HG02798 (cell line): ENCODE measurements around the gene LGR6.
"Not testable (repeated sequence)": the region's sequence is repeated elsewhere in the genome, so short reads cannot be mapped to it uniquely, and the experiment has no call there.

Experiments used
- ATAC-seq: cut with Tn5 transposase; IDR thresholded peaks from one replicate; pipeline ENCODE4 v1.9.1; 2021; ENCODE audit warnings: mild to moderate bottlenecking; ENCODE audit not compliant: unreplicated experiment, poor library complexity

LGR6 gene

DNA sequence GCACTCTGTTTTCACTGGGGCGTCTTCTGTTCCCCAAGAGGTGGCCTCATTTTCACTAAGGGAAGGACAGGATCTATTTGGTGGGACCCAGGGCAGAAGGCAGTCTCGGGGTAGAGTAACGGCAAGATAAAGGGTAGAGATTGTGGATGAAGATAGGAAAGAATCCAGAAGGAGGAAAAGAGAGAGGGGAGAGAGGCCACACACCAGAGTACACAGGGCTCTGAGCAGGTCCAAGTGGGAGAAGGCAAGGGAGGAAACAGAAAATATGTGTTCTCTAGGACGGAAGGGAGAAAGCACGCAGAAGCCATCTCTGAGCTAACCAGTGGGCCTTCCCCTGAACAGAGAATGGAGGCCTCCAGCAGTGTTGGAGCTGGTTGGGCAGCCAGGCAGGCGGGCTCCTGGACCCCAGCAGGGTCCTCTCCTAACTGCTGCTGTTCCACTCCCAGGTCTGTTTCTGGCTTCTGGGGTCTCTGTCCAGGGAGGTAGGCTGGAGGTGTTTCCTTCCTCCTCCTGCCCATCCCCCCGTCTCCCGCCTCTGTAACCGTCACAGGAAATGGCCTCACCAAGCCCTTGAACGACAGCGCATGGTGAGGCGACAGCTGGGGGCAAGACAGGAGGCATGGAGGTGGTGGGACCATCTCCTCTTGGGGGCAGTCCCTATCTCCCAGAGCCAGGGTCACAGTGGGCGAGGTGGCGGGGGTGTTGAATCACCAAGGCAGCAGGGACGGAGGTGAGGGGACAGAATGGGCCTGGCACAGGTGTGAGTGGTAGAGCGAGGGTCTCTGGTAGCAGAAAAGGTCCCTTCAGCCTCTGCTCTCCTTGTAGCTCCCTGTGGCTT lies 33.8 kb upstream of the LGR6 start:
- no peak for ATAC-seq

DNA sequence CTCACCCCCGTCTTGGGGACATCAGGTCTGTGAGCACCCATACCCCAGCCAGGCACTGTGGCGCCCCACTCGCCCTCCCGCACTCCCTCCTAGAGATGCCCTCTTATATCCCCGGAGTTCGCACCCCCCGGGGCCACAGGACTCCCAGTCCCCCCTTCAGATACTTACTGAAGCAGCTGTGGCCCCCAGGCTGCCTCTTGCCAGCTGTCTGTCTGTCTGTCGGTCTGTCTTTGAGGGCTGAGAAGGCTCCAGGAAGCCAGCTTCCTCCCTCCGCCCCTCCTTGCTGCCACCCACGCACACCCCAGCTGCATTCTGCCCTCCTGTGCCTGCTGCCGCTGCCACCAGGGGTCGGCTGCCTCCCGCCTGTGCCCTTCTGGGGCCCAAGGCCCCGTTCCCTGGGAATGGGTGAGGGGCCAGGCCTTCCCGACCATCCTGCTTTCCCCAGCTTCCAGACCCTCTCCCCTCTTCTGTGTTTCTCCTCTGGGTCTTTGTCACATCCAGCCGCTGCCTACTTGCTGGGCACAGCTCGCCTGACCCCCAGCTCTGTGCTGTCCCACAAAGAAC lies 33.1 kb upstream of the LGR6 start, which contains the start of gene PTPN7:
PTPN7 (minus strand) TSS at position 226 of the 564 bp plus-strand sequence. CDS start 1,200 bp downstream, outside the sequence.
- ATAC-seq, result peak; percentile 54

DNA sequence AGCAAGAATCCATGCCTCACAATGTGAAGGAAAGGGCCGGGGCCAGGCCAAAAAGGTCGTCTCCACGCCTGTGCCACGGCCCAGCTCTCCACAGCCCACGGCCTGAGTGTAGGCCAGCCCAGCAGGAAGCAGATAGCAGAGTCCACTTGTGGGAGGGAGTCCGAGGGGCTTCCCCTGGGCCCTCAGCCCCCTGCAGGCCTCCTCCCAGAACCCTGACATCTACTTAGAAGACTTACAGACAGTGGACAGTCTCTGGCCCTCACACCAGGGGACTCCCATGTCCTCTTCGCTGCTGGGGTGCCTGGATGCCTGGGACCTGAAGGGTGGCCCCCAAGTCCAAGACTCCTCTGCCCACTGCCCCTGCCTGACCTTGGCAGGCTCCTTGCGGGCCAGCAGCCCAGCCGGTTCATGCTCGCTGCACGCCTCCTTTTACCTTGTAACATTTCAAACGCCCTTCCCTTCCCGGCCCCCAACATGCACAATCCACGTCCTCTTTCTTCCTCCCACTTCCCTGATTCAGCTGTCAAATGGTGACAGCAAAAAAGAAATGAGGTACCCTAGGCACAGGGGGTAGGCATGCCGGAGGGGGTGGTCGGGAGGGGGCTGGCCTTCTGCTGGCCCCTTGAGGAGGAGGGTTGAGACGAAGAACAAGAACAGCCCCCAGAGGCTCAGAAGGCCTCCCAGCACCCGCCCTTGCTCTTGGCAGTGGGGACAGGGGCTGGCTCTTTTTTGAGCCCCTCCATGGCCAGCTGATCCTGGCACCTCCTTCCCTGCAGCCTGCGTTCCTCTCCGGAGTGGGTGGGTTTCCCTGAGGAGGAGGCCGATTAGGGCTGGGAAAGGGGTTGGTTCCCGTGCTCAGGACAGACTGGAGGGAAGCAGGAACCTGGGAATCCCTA lies 32.2 kb upstream of the LGR6 start:
- ATAC-seq, result no peak

DNA sequence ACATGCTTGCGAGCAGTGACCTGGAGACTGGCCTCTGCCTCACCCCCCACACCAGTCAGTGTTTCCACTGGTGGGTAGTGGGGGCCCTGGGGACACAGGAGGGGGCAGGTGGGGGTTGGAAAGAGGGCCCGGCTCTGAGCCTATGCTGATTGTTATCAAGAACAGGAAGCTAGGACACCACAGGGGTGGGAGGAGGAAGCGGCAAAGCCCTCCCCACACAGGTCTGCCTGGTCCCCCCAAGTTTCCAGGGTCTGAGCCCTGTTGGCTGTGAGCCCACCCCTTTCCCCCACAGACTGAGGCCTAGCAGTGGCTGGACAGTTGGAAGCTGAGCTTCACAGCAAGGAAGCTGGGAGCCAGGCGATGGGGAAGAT lies 31.6 kb upstream of the LGR6 start:
- no peak for ATAC-seq

DNA sequence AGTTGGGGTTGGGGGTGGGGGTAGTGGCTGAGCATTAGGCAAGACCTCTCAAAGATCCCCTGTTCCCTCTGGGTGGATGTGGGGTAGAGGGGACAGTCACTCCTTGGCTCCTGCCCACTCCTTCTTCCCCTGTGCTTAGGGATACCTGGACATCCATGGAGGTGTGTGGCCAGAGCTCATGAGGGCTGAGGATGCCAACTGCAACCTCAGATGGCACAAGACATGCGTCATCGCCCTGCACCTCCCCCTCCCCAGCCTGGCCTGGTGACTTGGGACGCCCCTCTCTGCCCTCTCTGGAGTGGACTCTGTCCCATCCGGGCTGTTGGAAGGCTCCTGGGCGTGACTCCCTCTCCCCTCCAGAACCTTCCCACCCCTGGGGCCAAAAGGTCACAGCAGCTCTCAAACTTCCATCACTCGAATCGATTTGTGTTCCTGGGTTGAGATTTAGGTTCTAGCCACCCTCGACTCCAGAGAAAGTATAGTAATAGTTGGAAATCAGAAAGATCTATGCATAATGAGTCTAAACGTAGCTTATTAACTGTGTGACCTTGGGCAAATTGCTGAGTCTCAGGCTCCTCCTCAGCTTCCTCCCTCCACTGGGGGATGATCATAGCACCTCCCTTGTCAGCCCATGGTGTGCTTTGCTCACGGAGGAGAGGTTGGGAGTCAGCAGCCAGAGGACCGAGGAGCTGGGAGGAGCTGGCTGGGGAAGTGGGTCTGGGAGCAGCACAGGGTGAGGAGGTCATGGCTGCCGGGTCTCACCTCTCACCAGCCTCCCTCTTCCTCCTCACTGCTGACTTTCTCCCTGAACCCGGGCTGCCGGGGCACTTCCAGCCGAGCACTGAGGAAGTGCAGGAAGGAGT lies 30.9 kb upstream of the LGR6 start:
- no peak for ATAC-seq

DNA sequence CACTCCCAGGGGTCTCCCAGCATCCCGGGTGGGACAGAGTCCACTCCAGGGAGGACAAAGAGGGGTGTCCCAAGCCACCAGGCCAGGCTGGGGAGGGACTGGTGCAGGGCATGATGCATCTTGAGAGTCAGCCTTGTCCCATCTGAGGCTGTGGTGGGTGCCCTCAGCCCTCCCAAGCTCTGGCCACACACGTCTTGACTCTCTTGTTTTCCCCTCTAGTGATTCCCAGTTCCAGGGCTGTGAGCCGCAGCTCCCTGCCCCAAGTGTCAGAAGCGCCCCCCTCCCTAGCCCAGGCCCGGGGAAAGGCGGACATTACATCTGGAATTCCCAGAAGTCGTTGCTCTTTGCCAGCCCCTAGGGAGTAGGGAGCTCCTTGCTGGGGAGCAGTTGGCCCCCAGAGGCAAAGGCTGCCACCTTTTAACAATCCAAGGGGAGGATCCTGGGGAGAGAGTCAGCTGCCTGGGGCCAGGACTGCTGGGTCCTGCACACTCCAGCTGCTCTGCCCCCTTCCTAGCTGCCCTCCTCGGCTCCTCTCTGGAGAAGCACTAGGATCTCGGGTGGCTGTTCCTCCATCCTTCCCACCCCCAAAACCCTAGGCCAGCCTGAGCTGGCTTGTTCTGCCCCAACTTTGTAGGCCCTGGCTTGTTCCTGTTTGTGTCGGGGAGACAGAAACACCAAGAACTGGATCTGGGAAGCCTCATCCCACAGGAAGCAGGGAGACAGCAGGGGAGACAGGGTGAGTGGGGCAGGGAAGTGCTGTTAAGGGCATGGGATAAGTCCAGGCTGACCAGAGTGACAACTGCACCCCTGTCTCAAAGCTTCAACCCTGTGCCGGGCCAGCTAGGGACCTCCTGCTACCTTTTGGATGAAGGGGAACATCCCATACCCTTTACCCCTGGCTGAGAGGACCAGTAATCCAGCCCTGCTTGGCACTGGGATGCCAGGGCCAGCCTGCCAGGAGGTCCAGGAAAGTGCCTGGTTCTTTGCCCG lies 30.0 kb upstream of the LGR6 start:
- no peak for ATAC-seq

DNA sequence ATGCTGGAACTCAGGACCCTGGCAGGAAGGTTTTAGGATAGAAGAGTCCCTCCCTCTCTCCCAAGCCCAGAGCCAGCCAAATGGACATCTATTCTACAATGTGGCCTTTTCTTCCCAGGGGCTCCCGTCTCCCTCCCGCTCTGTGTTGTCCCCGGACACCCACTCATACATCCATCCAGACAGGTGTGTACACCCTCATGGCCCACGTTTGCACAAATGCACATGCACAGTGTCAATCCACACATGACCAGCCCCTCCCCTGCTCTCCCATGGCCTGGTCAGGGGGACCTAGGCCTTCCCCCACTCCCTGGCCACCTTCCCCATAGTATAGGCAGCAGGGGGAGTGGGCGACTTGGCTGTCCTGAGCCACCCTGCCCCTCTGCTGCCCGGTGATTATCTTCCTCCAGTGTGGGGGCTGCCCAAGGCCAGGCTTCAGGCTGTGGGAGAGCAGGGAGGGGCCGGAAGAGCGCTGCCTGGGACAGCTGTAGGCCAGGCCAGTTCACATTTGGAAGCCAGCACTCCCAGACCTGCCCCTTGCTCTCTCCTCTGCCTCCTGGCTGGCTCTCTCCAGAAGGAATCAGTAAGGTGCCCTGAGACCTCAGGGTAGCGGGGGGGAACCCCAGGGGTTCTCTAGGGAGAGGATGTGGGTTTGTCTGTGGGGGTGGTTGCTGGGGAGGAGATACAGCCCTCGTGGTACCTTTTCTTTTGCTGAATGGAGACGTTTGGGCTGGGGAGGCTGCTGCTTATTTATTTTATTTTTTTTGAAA lies 29.1 kb upstream of the LGR6 start:
- peak; percentile 54 for ATAC-seq

DNA sequence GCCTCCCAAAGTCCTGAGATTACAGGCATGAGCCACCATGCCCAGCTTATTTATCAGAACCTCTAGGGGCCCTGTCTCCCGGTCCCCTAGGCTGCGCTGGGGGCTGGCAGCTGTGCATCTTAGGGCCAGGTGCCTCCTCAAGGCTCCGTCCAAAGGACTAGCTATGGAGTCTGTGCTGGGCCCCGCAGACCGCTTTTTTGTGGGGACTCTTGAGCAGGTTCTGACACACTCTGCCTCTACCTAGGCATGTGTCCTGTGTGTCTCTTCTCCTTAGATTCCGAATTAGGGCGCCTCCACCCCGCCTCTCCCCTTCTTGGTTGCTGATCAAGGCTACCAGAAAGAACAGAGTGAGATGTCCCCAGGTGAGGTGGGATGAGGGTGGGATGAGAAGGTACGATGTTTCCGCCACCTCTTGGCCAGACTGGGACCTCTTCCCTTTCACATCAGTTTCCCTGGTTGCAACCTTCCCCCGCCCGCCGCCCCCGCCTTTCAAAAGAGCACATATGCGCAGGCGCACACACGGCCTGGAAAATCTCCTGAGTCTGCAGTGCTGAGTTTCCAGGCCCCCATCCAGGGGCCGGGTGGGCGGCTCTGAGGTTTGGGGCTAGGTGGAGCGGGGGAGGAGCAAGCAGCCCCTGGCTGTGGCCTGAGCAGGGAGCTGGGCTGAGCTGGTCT lies 28.2 kb upstream of the LGR6 start:
- no peak for ATAC-seq

DNA sequence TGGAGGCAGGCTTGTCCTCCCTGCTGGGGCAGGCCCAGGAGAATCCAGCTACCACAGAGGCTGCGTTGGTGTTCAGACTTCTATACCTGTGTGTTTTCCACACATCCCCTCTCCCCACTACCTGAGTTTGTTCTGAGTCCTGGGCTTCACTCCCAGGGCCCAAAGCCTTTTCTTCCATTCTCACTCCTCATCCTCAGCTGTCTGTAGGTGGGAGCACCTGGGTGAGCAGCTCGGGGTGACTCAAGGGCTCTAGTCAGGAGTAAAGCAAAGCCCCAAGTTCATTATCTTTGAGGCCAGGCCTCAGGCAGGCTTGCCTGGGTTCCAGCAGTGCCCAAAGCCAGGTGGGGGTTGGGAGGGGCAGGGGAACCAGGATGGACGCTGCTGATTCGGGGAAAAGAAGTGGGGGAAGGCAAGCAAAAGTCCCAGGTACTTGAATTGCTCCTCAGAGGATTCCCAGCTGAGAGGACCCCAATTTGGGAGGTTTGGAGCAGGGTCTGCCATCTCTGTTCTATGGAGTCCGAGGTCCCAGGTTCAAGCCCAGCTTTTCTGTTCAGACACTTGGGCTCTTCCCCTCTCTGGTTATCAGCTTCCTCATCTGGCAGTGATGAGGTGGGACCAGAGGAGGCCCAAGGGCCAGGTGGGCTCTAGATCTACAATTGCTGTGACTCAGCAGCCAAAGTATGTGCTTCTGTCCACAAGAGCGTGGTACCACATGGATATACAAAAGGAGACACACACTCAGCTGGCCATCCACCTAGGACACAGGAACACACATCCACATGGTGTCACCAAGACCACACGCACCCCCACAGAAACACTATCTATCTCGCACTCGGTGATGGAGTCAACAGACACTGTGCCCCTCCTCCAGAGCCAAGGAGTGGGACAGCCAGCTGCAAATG lies 27.4 kb upstream of the LGR6 start:
- no peak for ATAC-seq

DNA sequence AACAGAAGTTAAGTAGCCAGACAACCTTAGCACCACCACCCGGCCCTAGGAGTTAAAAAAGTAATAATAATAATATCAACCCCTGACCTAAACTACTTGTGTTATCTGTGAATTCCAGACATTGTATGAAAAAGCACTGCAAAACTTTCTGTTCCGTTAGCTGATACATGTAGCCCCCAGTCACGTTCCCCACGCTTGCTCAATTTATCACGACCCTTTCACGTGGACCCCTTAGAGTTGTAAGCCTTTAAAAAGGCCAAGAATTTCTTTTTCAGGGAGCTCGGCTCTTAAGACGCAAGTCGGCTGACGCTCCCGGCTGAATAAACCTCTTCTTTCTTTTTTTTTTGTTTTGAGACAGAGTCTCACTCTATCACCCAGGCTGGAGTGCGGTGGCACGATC lies 26.5 kb upstream of the LGR6 start:
- not testable (repeated sequence) for ATAC-seq

DNA sequence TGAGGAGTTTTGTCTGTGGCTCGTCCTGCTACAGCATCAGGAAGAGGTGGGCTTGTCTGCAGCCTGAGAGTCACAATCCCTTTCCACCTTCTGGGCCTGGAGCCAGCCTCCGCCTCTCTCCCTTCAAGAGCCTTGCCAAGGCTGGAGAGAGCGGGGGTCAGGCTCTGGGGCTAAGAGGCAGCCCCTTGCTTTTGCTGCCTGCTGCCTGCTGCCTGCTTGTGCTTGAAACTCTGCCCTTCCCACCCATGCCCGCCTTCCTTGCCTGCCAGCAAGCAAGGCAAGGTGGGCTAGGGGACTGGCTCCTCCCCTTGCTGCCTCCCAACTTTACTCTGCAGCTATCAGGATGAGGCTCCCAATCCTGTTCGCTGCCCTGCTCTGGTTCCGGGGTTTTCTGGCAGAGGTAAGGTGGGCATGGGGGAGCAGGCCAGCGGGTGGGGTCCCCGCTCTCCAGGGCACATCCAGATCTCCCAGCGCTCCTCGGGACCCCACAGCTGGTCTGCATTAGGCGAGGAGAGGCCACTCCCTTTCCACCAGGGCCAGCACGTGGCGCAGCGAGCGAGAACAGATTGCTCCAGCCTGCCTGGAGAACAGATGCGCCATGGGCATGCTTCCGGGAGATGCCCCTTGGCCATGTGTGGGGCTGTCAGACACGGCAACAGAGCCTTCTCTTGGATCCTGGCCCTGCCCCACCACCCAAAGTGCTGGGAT lies 25.7 kb upstream of the LGR6 start:
- no peak for ATAC-seq

DNA sequence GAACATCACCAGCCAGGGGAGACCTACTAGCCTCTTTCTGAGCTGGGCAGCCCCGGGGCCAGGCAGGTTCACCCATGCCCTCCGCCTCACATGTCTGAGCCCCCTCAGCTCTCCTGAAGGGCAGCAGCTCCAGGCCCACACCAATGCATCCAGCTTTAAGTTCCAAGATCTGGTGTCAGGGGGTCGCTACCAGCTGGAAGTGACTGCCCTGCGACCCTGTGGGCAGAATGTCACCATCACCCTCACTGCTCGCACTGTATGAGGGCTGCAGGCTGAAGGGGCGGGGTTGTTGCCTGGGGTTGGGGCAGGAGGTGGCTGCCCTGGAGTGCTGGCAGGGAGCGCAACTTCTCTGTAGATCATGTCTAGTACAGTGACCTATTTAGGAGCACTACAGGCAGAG lies 24.7 kb upstream of the LGR6 start:
- ATAC-seq, result no peak

DNA sequence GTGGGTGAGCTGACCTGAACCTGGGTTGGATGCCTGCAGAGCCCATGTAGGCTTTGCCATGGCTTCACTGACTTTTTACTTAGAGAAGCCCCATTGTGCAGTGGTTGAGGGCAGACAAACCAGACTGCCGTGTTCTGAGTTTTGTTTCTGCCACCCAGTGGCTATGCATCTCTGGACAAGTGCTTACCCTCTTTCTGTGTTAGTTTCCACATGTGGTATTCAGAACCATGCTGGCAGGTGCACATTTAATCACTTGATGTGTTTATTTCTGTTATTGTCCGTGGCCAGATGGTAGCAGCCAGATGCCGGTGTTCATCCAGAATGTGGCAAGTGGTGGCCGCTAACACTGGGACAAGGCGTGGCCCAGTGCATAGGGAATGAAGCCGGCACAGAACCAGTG lies 22.9 kb upstream of the LGR6 start:
- no peak for ATAC-seq

DNA sequence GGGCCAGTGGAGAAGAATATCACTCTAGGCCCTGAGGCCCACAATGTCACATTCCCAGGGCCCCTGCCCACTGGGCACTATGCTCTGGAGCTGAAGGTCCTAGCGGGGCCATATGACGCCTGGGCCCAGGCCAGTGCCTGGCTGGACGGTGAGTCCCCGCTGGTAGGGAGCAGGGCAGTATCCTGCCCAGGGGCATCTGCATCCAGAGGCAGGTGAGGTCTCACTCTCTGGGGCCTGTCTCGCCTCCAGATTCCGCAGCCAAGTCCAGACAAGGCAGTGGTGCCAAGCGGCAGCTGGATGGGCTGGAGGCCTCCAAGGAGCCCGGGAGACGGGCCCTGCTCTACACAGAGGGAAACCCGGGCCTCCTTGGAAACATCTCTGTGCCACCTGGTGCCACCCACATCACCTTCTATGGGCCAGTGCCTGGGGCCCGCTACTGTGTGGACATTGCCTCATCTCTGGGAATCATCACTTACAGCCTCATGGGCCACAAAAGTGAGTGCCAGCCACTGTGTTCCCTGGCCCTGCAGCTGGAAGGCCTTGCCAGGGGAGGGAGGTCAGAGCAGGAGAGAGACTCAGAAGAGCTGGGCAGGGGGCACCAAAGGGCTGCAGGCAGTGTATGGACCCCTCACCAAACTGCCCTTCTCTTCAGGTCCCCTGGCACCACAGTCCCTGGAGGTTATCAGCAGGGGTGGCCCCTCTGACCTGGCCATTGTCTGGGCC lies 22.1 kb upstream of the LGR6 start:
- no peak for ATAC-seq

DNA sequence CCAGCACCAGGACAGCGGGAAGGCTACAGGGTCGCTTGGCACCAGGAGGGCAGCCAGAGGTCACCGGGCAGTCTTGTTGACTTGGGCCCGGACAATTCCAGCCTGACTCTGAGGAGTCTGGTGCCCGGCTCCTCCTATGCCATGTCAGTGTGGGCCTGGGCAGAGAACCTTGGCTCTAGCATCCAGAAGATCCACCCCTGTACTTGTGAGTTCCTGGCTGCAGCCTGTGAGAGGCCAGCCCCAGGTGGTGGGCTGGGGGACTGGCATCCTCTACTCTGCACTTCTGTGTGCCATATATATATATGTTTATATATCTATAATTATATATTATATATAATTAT lies 21.6 kb upstream of the LGR6 start:
- ATAC-seq, result no peak

DNA sequence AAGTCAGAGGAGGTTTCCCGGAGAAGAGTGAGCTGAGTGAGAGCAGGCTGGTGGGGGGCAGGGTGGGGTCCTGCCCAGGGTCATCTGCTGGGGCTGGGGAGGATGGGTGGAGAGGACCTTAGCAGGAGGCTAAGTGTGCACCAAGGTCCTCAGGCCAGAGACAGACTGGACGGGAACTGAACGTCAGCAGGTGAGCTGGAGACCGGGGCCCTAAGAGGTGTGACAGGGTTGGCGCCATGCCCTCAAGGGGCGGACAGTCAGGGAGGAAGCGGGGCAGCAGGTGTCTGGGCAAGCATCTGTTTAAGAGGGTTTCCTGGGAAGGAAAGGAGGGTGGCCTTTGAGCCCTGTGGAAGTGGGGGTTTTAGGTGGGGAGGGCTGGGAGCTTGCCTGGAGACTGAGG lies 19.6 kb upstream of the LGR6 start:
- no peak for ATAC-seq
